A673 (cell line): ENCODE data around the gene ALOX12B.

Experiments used
- CTCF ChIP-seq: fragments of 300-800, 200-600 bp; sonication (generic); conservative IDR thresholded peaks from 2 replicates; pipeline ENCODE4 v1.5.1; 2017; ENCODE audit warnings: low read depth, mild to moderate bottlenecking, antibody characterized with exemption, low read length, moderate library complexity, mixed read lengths
- EZH2 ChIP-seq: fragments of 200-600 bp; sonication (generic); IDR thresholded peaks from 2 replicates; pipeline ENCODE4 v1.6.1; 2017; ENCODE audit warnings: borderline replicate concordance, low read depth, mild to moderate bottlenecking, mixed read lengths, antibody characterized with exemption, low read length; ENCODE audit not compliant: poor library complexity, severe bottlenecking

GRCh38 chr17:8091033-8091687 is 3.6 kb upstream of the ALOX12B start:
- no peak for TF ChIP-seq CTCF
- TF ChIP-seq EZH2 = no peak
